SK-N-SH treated with all-trans-retinoic acid at 6 μM for 48 hours (cell line): ENCODE data around the gene PLEKHA3.

Source experiments
- RARB ChIP-seq: fragments of 250-450 bp; sonication (Bioruptor Pico); IDR thresholded peaks from 2 replicates; pipeline ENCODE4 v1.8.0; 2021; ENCODE audit warnings: mild to moderate bottlenecking, moderate library complexity
- TF ChIP-seq, protein P1 (sequence below): fragments of 250-450 bp; sonication (Bioruptor Pico); IDR thresholded peaks from 2 replicates; pipeline ENCODE4 v1.8.0; 2020; ENCODE audit warnings: mild to moderate bottlenecking, moderate library complexity, borderline replicate concordance

GRCh38 chr2:178506949-178507348, 26.7 kb downstream of the PLEKHA3 start:
- no peak for TF ChIP-seq RARB (CRISPR knock-in tag)
- TF ChIP-seq, protein P1, sequence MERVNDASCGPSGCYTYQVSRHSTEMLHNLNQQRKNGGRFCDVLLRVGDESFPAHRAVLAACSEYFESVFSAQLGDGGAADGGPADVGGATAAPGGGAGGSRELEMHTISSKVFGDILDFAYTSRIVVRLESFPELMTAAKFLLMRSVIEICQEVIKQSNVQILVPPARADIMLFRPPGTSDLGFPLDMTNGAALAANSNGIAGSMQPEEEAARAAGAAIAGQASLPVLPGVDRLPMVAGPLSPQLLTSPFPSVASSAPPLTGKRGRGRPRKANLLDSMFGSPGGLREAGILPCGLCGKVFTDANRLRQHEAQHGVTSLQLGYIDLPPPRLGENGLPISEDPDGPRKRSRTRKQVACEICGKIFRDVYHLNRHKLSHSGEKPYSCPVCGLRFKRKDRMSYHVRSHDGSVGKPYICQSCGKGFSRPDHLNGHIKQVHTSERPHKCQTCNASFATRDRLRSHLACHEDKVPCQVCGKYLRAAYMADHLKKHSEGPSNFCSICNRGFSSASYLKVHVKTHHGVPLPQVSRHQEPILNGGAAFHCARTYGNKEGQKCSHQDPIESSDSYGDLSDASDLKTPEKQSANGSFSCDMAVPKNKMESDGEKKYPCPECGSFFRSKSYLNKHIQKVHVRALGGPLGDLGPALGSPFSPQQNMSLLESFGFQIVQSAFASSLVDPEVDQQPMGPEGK (CRISPR knock-in tag): no peak
